Keratinocyte (primary cell): ENCODE results near the gene SAG. TPM values are rescaled to one million over a fixed set of nuclear protein-coding genes. Genes with fewer than 3 reads are reported as not detected.

ENCODE experiments used
- DNase-seq: peaks from one replicate; pipeline ENCODE4 v3.0.0-alpha.2; 2011; ENCODE audit warnings: low read depth, missing footprints, low spot score
- FAIRE-seq: peaks from 2 replicates; lab custom pipeline; 2011; peaks lifted over from hg19 to GRCh38; lab: Jason Lieb, UNC
- H2AFZ ChIP-seq: 2 replicates; pipeline ENCODE4 v1.6.0; 2012; ENCODE audit warnings: low read length, control low read depth, inconsistent platforms; ENCODE audit not compliant: control insufficient read depth
- H3K27ac ChIP-seq: 2 replicates; pipeline ENCODE4 v1.5.1; 2011; ENCODE audit warnings: low read length; ENCODE audit not compliant: control insufficient read depth, insufficient read depth
- H3K27me3 ChIP-seq: 3 replicates; pipeline ENCODE4 v1.6.0; 2011; ENCODE audit warnings: low read length; ENCODE audit not compliant: control insufficient read depth, insufficient read depth; ENCODE audit errors: extremely low read depth
- H3K36me3 ChIP-seq, 2 experiments: 2 replicates in 1 of 2; 3 replicates in 1 of 2; pipeline ENCODE4 v1.5.1; 2011; ENCODE audit warnings: low read length in 2 of 2, mild to moderate bottlenecking in 1 of 2; ENCODE audit not compliant: control insufficient read depth in 2 of 2, insufficient read depth in 2 of 2; ENCODE audit errors: extremely low read depth in 1 of 2
- H3K4me1 ChIP-seq: 3 replicates; pipeline ENCODE4 v1.5.1; 2011; ENCODE audit warnings: low read length; ENCODE audit not compliant: control insufficient read depth, insufficient read depth; ENCODE audit errors: extremely low read depth
- H3K4me2 ChIP-seq: 3 replicates; pipeline ENCODE4 v1.6.0; 2011; ENCODE audit warnings: low read depth, low read length; ENCODE audit not compliant: control insufficient read depth, insufficient read depth; ENCODE audit errors: extremely low read depth
- H3K4me3 ChIP-seq, 3 experiments: fragments of 200-600 bp in 1 of 3; sonication (generic) in 1 of 3; 2 replicates in 2 of 3; 3 replicates in 1 of 3; pipeline ENCODE4 v1.5.1; 2011 to 2016; ENCODE audit warnings: low read length in 3 of 3, mild to moderate bottlenecking in 3 of 3, control low read depth in 2 of 3, inconsistent platforms in 1 of 3, low read depth in 1 of 3, mixed read lengths in 1 of 3, mixed run types in 1 of 3, moderate library complexity in 1 of 3; ENCODE audit not compliant: control insufficient read depth in 2 of 3, insufficient read depth in 2 of 3; ENCODE audit errors: extremely low read depth in 1 of 3
- H3K79me2 ChIP-seq: 2 replicates; pipeline ENCODE4 v1.6.0; 2012; ENCODE audit warnings: low read length; ENCODE audit not compliant: control insufficient read depth, insufficient read depth
- H3K9ac ChIP-seq: 3 replicates; pipeline ENCODE4 v1.6.0; 2011; ENCODE audit warnings: low read length; ENCODE audit not compliant: control insufficient read depth, insufficient read depth; ENCODE audit errors: extremely low read depth
- H3K9me1 ChIP-seq: 3 replicates; pipeline ENCODE4 v1.6.0; 2011; ENCODE audit warnings: low read length; ENCODE audit not compliant: control insufficient read depth, insufficient read depth; ENCODE audit errors: extremely low read depth
- H3K9me3 ChIP-seq: 2 replicates; pipeline ENCODE4 v1.5.1; 2012; ENCODE audit warnings: low read depth, low read length; ENCODE audit not compliant: control insufficient read depth
- H4K20me1 ChIP-seq: 3 replicates; pipeline ENCODE4 v1.6.0; 2011; ENCODE audit warnings: low read length; ENCODE audit not compliant: control insufficient read depth, insufficient read depth; ENCODE audit errors: extremely low read depth
- EZH2 ChIP-seq: IDR thresholded peaks from one replicate; pipeline ENCODE4 v1.6.1; 2012; ENCODE audit warnings: inconsistent platforms, mild to moderate bottlenecking, low read length, moderate library complexity
- dilution Hi-C: fragments of 300-500 bp; cut with MboI; formaldehyde crosslinking; loops from one replicate; pipeline ENCODE4 v1.7.0; 2020; ENCODE audit warnings: low sequenced_read_pairs; ENCODE audit not compliant: extremely low pct_ligation_motif_present
- polyA plus RNA-seq, 5 experiments: library from polyadenylated mRNA; depleted of rRNA in 3 of 5; stranded (reverse) in 3 of 5; stranded (forward) in 1 of 5; unstranded in 1 of 5; fragments of >200 nt; gene quantifications; 1 replicate in 1 of 5; 2 replicates in 3 of 5; 3 replicates in 1 of 5; pipeline versions ENCODE4 v1.2.1 to v1.2.3, GENCODE V29; 2011 to 2012; ENCODE audit warnings: missing spikeins in 2 of 5, low read depth in 1 of 5, low replicate concordance in 1 of 5
- TF ChIP-seq, protein P1 (sequence below), 3 experiments: IDR thresholded peaks in 1 of 3; conservative IDR thresholded peaks in 1 of 3; optimal IDR thresholded peaks in 1 of 3; 2 replicates in 2 of 3; 3 replicates in 1 of 3; pipeline versions ENCODE3 to v1.5.1; 2011; ENCODE audit warnings: low read length in 3 of 3, mild to moderate bottlenecking in 3 of 3, moderate library complexity in 2 of 3, control low read depth in 1 of 3, inconsistent platforms in 1 of 3; ENCODE audit not compliant: insufficient read depth in 2 of 3; ENCODE audit errors: extremely low read depth in 1 of 3

SAG gene
- polyA plus RNA-seq, 1 donor (not counting 4 experiments of a cell fraction or from before 2014, with no cell fraction given): not detected

DNA sequence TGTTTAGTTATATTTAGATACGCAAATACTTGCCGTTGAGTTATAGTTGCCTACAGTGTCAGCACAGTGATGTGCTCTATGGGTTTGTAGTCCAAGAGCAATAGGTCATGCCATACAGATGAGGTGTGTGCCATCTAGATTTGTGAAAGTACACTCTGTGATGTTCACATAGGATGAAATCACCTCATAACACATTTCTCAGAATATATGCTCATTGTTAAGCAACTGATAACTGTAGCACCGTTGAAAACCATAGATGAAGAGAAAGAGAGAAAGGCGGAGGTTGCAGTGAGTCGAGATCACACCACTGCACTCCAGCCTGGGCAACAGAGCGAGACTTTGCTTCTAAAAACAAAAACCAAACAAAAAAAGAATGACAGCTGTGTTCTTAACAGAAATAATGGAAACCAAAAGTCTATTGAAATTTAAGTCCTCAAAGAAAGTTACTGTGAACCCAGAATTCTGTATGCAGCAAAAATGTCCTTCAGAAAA, 56.2 kb downstream of the SAG start:
- no peaks in the 10 kb centered on the region for H3K4me1 ChIP-seq
- H3K36me3 ChIP-seq: no peaks in the 10 kb centered on the region
- no peaks in the 10 kb centered on the region for H3K9me1 ChIP-seq
- no peak overlapping the region for H3K27ac ChIP-seq
- H3K9me3 ChIP-seq: no peaks in the 10 kb centered on the region
- H3K9ac ChIP-seq: no peak overlapping the region
- no peak for DNase-seq
- FAIRE-seq: no peak
- no peak overlapping the region for H2AFZ ChIP-seq
- no peak overlapping the region for H3K4me3 ChIP-seq
- no peak overlapping the region for H3K4me2 ChIP-seq
- no peaks in the 10 kb centered on the region for H3K79me2 ChIP-seq
- H4K20me1 ChIP-seq: no peaks in the 10 kb centered on the region
- TF ChIP-seq, protein P1, sequence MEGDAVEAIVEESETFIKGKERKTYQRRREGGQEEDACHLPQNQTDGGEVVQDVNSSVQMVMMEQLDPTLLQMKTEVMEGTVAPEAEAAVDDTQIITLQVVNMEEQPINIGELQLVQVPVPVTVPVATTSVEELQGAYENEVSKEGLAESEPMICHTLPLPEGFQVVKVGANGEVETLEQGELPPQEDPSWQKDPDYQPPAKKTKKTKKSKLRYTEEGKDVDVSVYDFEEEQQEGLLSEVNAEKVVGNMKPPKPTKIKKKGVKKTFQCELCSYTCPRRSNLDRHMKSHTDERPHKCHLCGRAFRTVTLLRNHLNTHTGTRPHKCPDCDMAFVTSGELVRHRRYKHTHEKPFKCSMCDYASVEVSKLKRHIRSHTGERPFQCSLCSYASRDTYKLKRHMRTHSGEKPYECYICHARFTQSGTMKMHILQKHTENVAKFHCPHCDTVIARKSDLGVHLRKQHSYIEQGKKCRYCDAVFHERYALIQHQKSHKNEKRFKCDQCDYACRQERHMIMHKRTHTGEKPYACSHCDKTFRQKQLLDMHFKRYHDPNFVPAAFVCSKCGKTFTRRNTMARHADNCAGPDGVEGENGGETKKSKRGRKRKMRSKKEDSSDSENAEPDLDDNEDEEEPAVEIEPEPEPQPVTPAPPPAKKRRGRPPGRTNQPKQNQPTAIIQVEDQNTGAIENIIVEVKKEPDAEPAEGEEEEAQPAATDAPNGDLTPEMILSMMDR (optimal IDR thresholded peaks at IDR 0.05 in 1 of 3, IDR thresholded peaks at IDR 0.05 in 1 of 3, conservative IDR thresholded peaks at IDR 0.05 in 1 of 3; ENCODE audit: extremely low read depth in 1 of 3, insufficient read depth in 2 of 3, low read length in 3 of 3): no peak
- no peak for TF ChIP-seq EZH2
- no peaks in the 10 kb centered on the region for H3K27me3 ChIP-seq
- dilution Hi-C loops: no loop called here

DNA sequence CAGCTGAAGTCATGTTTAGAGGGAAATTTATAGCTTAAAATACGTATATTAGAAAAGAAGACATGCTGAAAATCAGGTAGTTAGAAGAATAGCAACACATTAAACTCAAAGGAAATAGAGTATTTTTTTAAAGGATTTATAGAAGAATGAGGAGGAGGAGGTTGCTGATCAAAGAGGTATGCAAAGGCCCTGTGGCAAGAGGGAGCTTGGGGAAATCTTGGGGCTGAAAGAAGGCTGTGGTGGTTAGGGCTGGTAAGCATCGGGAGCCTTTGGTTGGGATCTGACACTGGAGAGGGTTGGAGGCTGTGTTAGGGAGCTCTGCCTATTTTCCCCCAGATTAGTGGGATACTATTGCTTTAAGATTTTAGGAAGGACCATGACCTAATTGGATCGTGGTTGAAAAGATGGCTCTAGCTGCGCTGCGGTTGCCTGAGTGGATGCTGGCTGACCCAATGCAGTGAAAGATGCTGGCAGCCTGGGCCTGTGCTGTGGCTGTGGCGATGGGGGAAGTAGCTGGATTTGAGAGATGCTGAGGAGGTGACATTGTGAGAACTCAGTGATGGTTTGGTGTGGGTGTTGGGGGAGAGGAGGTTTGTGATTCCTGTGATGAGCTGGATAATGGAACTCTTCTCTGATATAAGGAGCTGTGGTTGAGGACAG, 58.4 kb downstream of the SAG start:
- FAIRE-seq: no peak
- no peaks in the 10 kb centered on the region for H3K9me3 ChIP-seq
- H3K36me3 ChIP-seq: no peaks in the 10 kb centered on the region
- H3K4me2 ChIP-seq: no peak overlapping the region
- H2AFZ ChIP-seq: no peak overlapping the region
- no peak overlapping the region for H3K9ac ChIP-seq
- TF ChIP-seq, protein P1 (optimal IDR thresholded peaks at IDR 0.05 in 1 of 3, IDR thresholded peaks at IDR 0.05 in 1 of 3, conservative IDR thresholded peaks at IDR 0.05 in 1 of 3; ENCODE audit: extremely low read depth in 1 of 3, insufficient read depth in 2 of 3, low read length in 3 of 3): no peak
- no peak for TF ChIP-seq EZH2
- no peak for DNase-seq
- no peak overlapping the region for H3K27ac ChIP-seq
- H3K9me1 ChIP-seq: no peaks in the 10 kb centered on the region
- dilution Hi-C loops: no loop called here
- no peaks in the 10 kb centered on the region for H3K27me3 ChIP-seq
- no peak overlapping the region for H3K4me3 ChIP-seq
- no peaks in the 10 kb centered on the region for H4K20me1 ChIP-seq
- H3K4me1 ChIP-seq: no peaks in the 10 kb centered on the region
- H3K79me2 ChIP-seq: peaks cover 2% of the 10 kb centered on the region
